HG03432 (cell line): ENCODE results near the gene TSC22D1.
"Not testable (repeated sequence)": the region's sequence is repeated elsewhere in the genome, so short reads cannot be mapped to it uniquely, and the experiment has no call there.

Source experiments
- ATAC-seq: cut with Tn5 transposase; IDR thresholded peaks from one replicate; pipeline ENCODE4 v1.9.1; 2021; ENCODE audit warnings: mild to moderate bottlenecking, moderate library complexity; ENCODE audit not compliant: unreplicated experiment

Gene TSC22D1

DNA sequence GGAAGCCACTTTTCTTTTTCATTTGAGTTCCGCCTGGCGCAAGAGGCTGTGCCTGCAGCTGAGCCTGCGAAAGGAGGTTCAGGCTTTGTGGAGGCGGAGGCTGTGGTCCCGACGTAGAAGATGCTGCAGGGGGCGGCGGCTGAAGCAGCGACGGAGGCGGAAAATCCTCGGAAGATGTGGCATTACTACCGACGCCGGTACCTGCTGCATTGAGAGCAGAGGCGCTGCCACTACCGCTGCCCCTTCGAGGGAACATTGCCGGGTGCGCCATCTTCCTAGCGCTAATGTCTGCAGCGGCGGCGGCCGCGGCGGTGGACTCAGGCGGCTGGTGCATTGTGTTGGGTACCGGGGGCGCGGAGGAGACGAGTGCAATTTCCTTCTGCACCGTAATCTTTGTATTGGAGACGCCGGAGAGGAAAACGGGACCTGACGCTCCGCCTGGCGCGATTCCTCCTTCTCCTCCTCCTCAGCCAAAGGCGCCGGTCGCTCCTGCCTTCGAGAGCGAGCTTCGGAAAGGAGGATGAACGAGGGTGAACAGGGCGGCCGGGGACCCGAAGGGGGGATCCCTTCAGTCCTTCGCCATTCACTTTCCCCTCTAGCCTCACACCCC, at the start of gene TSC22D1:
Gene TSC22D1 (minus strand): TSS at position 590 of the 610 bp plus-strand sequence. CDS start 256 bp downstream, at position 334.
- no peak for ATAC-seq

DNA sequence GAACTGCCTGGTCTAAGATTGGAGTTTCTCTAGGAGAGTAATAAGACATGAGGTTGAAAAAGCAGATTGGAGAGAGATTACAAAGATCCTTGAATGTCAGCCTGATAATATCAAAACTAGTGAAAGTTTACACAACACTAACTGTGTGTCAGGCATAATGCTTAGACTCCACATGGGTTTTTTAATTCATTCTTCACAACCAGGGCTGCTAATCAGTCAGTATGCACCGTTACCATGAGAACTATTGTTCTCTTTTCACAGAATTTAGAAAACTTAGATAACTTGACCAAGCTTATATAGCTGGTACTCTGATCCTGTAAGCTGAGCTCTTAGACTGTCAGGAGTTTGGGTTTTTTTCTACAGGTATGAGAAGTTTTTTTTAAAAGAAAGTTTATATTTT, 46.6 kb upstream of the TSC22D1 start:
- ATAC-seq: no peak

DNA sequence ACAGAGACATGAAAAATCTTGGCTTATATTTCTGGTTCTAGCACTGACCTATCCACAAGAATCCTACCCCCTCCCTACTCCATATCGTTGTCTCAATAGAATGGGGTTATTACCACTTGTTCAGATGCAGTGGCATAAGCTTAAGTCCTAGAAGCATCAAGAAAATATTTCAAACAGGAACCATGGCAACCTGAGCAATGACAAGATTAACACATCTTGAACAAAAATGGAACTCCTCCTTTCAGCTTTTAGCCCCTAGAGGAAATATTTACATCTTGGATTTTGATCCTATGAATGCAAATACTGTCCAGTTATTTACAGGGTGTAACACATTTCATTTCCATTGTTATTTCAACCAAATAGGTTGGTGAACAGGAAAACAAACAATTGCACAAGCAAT, 46.1 kb upstream of the TSC22D1 start:
- ATAC-seq: no peak

GRCh38 chr13:44620057-44620456, 43.9 kb upstream of the TSC22D1 start:
- ATAC-seq: no peak

- ATAC-seq: no peak
These were observed 43.5 kb upstream of the TSC22D1 start for GRCh38 chr13:44619651-44620050.

- ATAC-seq: no peak
These were observed 42.2 kb upstream of the TSC22D1 start for GRCh38 chr13:44618326-44618725.

GRCh38 chr13:44617648-44618047, 41.5 kb upstream of the TSC22D1 start:
- ATAC-seq: no peak

- no peak for ATAC-seq
These were observed 33.0 kb upstream of the TSC22D1 start for GRCh38 chr13:44609137-44609536.

- ATAC-seq: no peak
These were observed 29.6 kb upstream of the TSC22D1 start for GRCh38 chr13:44605721-44606120.

GRCh38 chr13:44605275-44605674, 29.1 kb upstream of the TSC22D1 start:
- ATAC-seq: no peak

DNA sequence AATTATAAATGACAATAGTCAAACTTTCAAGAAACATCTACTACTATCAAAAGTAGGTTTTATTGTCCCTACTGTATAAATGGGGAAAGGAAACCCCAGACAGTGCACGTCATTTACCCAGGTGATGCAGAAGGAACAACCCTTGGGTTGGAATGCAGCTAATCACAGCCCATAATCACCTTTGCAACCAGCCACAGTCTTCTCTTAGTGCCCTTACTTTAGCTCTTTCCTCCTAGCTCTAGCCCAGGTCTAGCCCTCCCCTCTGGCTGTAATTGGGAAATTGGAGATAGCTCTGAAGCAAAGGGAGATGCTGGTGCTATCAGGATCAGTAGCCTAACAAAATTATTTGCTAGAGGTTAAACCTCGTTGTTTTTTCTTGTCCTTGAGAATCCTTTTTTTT, 25.5 kb upstream of the TSC22D1 start:
- no peak for ATAC-seq

DNA sequence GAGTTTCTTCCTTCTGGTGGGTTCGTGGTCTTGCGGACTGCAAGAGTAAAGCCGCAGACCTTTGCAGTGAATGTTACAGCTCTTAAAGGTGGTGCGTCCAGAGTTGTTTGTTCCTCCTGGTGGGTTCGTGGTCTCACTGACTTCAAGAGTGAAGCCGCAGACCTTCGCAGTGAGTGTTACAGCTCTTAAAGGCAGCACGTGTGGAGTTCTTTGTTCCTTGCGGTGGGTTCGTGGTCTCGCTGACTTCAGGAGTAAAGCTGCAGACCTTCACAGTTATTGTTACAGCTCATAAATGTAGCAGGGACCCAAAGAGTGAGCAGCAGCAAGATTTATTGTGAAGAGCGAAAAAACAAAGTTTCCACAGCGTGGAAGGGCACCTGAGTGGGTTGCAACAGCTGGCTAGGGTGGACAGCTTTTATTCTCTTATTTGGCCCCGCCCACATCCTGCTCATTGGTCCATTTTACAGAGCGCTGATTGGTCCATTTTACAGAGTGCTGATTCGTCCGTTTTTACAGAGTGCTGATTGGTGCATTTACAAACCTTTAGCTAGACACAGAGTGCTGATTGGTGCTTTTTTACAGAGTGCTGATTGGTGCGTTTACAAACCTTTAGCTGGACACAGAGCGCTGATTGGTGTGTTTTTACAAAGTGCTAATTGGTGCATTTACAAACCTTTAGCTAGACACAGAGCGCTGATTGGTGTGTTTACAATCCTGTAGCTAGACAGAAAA, 17.9 kb upstream of the TSC22D1 start:
- ATAC-seq: not testable (repeated sequence)

DNA sequence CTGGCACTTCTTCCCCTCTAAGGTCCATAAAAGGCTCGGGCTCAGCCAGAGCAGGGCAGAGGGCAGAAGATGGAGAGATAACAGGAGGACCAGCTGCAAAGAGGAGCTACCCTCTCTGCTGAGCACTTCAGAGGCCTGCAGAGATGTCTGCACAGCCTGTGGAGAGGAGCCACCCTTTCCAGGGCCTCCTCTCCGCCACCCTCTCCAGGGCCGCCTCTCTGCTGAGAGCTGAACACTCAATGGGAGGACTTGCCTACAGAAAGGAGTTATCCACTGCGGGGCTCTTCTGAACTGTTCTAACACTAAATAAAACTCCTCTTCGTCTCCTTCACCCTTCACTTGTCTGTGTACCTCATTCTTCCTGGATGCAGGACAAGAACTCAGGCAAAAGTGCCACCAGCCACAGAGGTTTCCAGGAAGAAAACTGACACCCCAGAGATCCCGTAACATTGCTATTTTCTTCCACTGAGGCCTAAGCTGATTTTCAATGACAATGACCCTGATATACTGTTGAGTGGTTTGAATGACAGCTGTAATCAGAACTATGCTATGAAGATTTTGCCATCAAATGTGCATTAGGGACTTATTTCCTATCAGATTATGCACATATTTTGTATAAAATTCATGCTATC, 16.2 kb upstream of the TSC22D1 start:
- no peak for ATAC-seq

DNA sequence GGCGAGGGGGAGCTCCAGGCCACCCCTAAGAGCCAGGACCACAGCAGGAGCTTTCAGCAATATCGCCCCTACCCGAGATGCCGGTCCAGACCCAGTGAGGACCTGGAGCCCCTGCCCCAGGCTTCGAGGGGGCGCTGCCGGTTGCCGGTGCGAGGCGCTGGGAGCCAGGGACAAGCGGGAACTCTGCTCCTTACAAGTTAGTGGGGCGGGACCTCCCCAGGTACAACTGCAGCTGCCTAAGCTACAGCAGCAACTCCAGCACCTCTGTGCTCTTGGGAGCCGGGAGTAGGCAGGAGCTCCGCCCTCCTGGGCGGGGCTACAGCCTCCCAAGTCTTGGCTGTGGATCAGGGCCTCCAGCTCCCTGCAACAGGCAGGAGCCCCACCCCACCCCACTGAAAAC, 15.2 kb upstream of the TSC22D1 start:
- no peak for ATAC-seq

GRCh38 chr13:44583137-44583536, 7.0 kb upstream of the TSC22D1 start:
- no peak for ATAC-seq

DNA sequence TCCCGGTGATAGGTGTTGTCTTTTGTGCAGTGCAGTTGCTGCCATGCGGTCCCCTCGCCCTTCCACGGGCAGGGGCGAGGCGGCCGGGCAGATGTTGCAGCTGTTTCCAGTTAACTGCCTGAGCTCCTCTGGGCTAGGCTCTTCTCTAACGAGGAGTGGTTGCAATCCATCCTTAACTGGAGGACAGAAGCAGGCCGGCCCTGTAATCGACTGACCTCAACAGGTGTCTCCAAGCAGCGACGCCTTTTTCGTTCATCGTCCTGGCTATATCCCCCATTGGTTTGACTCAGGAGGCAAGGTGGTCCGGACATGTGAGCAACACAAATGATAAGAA, 1.9 kb upstream of the TSC22D1 start:
- no peak for ATAC-seq

GRCh38 chr13:44577236-44578066, 1.3 kb upstream of the TSC22D1 start:
- ATAC-seq: peak; percentile 63

DNA sequence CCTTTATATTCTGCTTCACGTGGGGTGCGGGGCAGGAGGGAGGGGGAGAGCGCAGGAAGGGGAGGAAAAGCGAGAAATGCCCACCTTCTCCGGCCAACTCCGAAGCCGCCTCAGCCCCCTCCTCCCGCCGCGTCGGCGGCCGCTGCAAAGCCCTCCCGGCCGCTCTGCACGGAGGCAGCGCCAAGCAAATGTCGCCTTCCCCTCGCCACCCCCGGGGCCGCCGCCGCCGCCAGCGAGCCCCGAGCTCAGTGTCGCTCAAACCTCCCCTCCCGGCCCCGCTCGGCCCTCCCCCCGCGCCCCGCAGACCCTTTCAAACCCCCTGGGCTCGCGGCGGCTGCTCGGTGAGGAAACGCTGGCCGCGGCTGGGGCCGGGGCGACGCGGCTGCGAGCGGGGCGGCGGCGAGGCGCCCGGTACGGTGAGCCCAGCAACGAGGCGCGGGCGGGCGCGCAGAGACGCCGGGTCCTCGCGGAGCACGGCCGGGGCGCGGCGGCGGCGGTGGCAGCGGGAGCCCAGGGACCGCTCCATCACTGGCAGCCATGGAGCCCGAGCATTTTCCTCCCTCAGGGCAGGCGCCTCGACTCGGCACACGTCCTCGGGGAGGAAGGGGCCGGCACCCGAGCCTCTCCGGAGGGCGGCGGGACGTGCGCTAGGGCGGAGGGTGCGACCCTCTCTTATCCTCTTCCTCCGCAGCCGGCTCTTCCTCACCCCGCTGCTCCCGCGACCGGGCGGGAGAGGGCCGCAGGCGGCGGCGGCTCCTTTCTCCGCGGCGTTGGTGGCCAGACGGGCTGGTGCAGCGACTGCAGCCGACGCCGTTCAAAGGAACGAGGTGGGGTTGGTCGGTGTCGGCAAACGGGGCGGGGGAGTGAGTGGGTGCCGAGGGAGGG, 463 bp upstream of the TSC22D1 start:
- ATAC-seq: peak; percentile 22

DNA sequence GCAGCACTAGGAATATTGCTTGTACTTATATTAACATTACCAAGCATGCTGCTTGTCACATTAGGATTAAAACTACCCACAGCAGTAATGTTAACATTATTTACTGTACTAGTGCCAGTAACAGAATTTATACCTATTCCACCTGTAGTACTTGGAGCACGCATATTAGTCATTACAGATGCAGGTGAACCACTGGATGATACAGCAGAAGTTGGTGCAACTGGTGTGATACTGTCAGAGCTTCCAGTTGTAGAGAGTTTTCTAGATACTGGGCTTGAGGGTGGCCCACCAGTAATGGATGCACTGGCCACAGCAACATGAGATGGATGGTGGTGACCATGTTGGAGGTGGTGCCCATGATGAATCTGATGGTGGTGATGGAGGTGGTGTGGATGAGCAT, 1.1 kb downstream of the TSC22D1 start:
- no peak for ATAC-seq

GRCh38 chr13:44574466-44574855, 1.7 kb downstream of the TSC22D1 start:
- ATAC-seq: no peak
